Cardiac fibroblast (primary cell): Measurements from ENCODE around the gene PDE4D.
A peak's percentile ranks its signal among the peaks of the same experiment; 100 is the strongest.

Source experiments
- DNase-seq, 2 donors: peaks; one replicate each; pipeline versions ENCODE4 v3.0.0 to v3.0.0-alpha.2; 2010; ENCODE audit warnings: low read depth in 2 of 2
- H3K4me3 ChIP-seq, 2 donors: replicated peaks in 1 of 2; 1 replicate in 1 of 2; 2 replicates in 1 of 2; pipeline ENCODE4 v1.5.1; 2011; ENCODE audit warnings: low read depth in 2 of 2, low read length in 2 of 2, mild to moderate bottlenecking in 2 of 2, moderate library complexity in 1 of 2
- CTCF ChIP-seq: IDR thresholded peaks from one replicate; pipeline ENCODE4 v1.5.1; 2011; ENCODE audit warnings: low read depth, mild to moderate bottlenecking, low read length, inconsistent platforms

The PDE4D gene

GRCh38 chr5:59354811-59355210 lies 538.7 kb downstream of the PDE4D start:
- DNase-seq: no peak
- no peak for TF ChIP-seq CTCF
- H3K4me3 ChIP-seq: no peak overlapping the region

- DNase-seq: no peak
- no peak for TF ChIP-seq CTCF
- H3K4me3 ChIP-seq: no peak overlapping the region
These were observed 539.3 kb downstream of the PDE4D start for GRCh38 chr5:59354274-59354673.

- no peak for TF ChIP-seq CTCF
- H3K4me3 ChIP-seq: no peak overlapping the region
- DNase-seq: peak; percentile 35 to 72
These were observed 542.3 kb downstream of the PDE4D start for GRCh38 chr5:59351076-59351794.

GRCh38 chr5:59348189-59348588 lies 545.3 kb downstream of the PDE4D start:
- TF ChIP-seq CTCF: no peak
- no peak overlapping the region for H3K4me3 ChIP-seq
- no peak for DNase-seq

GRCh38 chr5:59346982-59347381 lies 546.5 kb downstream of the PDE4D start:
- no peak overlapping the region for H3K4me3 ChIP-seq
- TF ChIP-seq CTCF: no peak
- no peak for DNase-seq

- no peak for DNase-seq
- no peak for TF ChIP-seq CTCF
- H3K4me3 ChIP-seq: no peak overlapping the region
These were observed 547.0 kb downstream of the PDE4D start for GRCh38 chr5:59346514-59346913.

GRCh38 chr5:59342181-59342580 lies 551.3 kb downstream of the PDE4D start:
- no peak for DNase-seq
- H3K4me3 ChIP-seq: no peak overlapping the region
- no peak for TF ChIP-seq CTCF
